HG03469 (cell line): ENCODE data around the gene ERVV-1.
"Not testable (repeated sequence)": the region's sequence is repeated elsewhere in the genome, so short reads cannot be mapped to it uniquely, and the experiment has no call there.

ENCODE experiments used
- ATAC-seq: cut with Tn5 transposase; IDR thresholded peaks from one replicate; pipeline ENCODE4 v1.9.1; 2021; ENCODE audit warnings: mild to moderate bottlenecking, moderate library complexity, moderate number of reproducible peaks; ENCODE audit not compliant: unreplicated experiment

ERVV-1 gene

GRCh38 chr19:53015730-53016129 is 2.0 kb downstream of the ERVV-1 start:
- ATAC-seq: no peak

DNA sequence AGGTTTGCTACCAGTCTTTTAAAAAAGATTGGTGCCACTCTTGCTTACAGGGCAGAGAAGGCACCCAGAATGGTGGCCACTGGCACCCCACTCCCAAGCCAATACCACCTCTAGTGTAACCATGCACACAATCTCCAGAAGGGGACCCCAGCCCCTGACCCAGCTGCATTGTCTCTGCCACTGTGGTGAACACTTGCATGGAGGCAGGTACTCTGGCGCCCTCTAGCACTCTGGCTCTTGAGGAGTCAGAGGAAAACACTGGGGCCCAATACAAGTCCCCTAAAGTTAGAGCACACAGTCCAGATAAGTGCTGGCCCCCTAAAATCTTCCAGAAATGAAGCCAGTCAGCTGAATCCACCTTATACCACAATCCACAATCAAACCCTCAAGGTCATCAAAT is 6.0 kb downstream of the ERVV-1 start:
- ATAC-seq: no peak

DNA sequence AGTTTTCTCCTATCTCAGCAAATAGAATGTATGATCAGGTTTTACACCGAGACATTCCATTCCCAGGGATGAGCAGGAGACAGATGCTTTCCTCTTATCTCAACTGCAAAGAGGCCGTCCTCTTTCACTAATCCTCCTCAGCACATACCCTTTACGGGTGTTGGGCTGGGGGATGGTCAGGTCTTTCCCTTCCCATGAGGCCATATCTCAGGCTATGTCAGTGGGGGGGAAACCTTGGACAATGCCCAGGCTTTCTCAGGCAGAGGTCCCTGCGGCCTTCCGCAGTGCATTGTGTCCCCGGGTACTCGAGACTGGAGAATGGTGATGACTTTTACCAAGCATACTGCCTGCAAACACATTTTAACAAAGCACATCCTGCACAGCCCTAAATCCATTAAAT is 14.6 kb downstream of the ERVV-1 start:
- ATAC-seq: not testable (repeated sequence)

DNA sequence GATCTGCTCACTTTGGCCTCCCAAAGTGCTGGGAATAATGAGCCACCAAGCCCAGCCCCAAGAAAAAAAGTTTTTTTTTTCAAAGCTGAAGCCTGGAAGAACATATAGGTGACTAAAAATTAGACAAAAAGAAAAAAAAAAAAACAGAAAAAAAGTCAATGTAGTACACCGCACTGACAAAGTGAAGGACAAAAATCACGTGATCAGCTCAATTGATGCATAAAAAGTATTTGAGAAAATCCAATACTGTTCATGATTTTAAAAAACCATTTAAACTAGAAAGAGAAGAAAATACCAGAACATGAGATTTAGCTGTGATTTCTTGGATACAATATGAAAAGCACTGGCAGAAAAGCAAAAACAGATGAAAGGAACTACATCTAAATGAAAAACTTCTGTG is 20.3 kb downstream of the ERVV-1 start:
- ATAC-seq: no peak

GRCh38 chr19:53034948-53035675 is 21.4 kb downstream of the ERVV-1 start:
- no peak for ATAC-seq

DNA sequence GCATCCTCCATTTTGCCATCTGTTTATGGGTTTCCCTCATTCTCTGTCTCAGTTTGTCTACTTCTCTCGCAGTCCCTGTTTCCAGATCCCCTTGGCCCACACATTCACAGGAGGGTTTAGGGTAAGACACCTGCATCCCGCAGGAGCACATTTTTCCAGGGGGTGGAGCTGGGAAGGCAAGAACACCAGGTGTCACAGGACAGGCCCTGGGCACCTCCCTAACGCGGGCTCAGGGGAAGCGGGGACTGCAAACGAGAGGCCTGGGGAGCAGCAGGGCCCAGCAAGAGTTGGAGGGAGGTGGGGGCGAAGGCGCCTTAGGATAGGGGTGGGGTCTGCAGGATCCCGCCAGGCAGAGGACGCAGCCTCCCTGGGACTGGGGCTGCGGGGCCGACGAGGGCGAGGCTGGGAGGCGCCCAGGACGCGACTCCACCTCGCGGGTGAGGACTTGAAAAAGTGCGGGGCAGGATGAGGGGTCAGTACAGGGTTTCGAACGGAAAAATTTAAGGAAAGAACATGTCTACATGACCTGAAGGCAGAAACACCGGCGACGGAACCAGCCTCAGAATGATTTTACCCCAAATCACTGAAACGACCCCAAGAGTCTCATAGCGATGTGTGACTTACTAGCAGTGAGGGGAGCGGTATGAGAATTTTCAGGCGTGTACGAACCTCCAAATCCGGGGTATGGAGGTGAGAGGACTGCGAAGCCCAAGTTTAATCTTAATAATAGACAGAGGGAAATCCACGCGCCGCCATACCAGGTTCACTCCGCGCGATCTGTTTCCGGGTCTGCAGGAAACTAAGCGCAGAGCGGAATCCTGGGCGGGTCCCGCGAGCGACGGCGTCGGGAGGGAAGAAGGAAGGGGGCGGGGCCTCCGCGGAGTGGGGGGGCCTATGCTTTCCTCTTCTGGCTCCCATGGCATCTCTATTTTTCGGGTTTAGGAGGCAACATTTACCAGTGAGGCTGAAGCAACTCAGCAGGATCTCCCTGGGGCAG is 23.7 kb downstream of the ERVV-1 start:
- no peak for ATAC-seq

GRCh38 chr19:53041366-53041765 is 27.6 kb downstream of the ERVV-1 start:
- ATAC-seq: no peak

DNA sequence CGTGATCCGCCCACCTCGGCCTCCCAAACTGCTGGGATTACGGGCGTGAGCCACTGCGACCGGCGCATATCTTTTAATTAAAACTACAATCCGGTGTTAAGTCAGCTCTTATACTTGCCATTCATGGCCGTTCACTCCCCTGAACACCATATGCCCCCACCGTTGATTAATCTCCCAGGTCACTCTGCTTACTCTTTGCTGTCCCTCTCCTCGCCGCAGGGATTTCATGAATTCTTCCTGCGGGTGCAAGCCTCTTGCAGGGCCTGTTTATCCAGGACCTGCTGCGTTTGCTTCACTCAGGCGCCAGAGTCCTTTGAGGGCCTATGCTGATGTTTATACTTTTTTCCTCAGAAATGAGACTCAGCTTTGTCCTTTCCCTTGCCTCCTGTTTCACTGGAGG is 31.8 kb downstream of the ERVV-1 start:
- ATAC-seq: no peak

- no peak for ATAC-seq
Measured at GRCh38 chr19:53047379-53047778, 33.7 kb downstream of the ERVV-1 start.

GRCh38 chr19:53055117-53055516 is 41.4 kb downstream of the ERVV-1 start:
- ATAC-seq: no peak

DNA sequence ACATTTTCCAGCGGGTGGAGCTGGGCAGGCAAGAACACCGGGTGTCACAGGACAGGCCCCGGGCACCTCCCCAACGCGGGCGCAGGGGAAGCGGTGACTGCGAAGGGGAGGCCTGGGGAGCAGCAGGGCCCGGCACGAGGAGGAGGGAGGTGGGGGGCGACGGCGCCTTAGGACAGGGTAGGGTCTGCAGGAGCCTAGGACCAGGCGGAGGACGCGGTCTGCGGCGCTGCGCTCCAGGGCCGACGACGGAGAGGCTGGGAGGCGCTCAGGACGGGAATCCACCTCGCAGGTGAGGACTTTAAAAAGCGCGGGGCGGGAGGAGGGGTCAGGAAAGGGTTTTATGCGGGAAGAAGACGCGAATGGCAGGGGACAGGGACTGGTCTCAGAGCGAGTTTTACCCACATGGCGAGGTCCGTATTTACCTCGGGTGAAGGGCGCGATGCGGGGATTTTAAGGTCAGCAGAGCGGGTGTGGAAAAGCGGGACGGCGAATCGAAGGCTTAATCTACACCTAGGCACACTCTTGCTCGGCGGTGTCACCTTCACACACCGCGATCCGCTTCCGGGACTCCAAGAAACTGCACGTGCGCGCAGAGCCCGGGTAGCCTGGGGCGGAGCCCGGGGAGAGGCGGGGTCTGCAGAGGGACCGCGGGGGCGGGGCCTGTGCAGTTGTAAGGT is 44.3 kb downstream of the ERVV-1 start:
- ATAC-seq: no peak
